H1 (cell line): Measurements from ENCODE around the gene CAMTA1. TPM values are rescaled to one million over a fixed set of nuclear protein-coding genes. Genes with fewer than 3 reads are reported as not detected.

Experiments
- GABPA ChIP-seq: IDR thresholded peaks from 2 replicates; pipeline ENCODE4 v1.6.1; 2011; ENCODE audit warnings: mild to moderate bottlenecking, low read length, moderate library complexity, borderline replicate concordance; ENCODE audit not compliant: insufficient read depth
- SP2 ChIP-seq: IDR thresholded peaks from 2 replicates; pipeline ENCODE4 v1.6.1; 2012; ENCODE audit warnings: mild to moderate bottlenecking, low read length, inconsistent platforms
- SRF ChIP-seq: IDR thresholded peaks from 2 replicates; pipeline ENCODE4 v1.6.1; 2011; ENCODE audit warnings: mild to moderate bottlenecking, low read depth, low read length, moderate library complexity
- polyA plus RNA-seq, 7 experiments: library from polyadenylated mRNA; depleted of rRNA in 3 of 7; stranded (reverse) in 5 of 7; unstranded in 2 of 7; fragments of >200 nt in 5 of 7; fragments of 200-250 nt in 2 of 7; gene quantifications; 1 replicate in 5 of 7; 2 replicates in 1 of 7; 4 replicates in 1 of 7; pipeline versions ENCODE4 v1.2.1 to v1.2.3, GENCODE V29; 2011 to 2013; ENCODE audit warnings: missing spikeins in 2 of 7, mixed read lengths in 2 of 7
- total RNA-seq: library from RNA; stranded (reverse); fragmentation: NEBNext Ultra II Directional; extraction: Animal tissue kit (Norgen Biotek cat#: 25700); gene quantifications from 2 replicates; pipeline ENCODE4 v1.2.1, GENCODE V29; 2021

CAMTA1 gene
- total and polyA plus RNA-seq, 2 of the 8 experiments (the other 6 are each of a cell fraction or from before 2014, with no cell fraction given), result 65.0 to 119 TPM

- TF ChIP-seq SRF, result no peak
- no peak for TF ChIP-seq GABPA
- no peak for TF ChIP-seq SP2
- TF ChIP-seq, all 59 proteins: peak for 0
Measured at GRCh38 chr1:7560128-7560527, 774.9 kb downstream of the CAMTA1 start (continued).
